Activated T-cell treated with anti-CD3 and anti-CD28 coated beads for 24 hours (primary cell): ENCODE data around the gene INHBE.
"Not testable (repeated sequence)": the region's sequence is repeated elsewhere in the genome, so short reads cannot be mapped to it uniquely, and the experiment has no call there.

Experiments used
- DNase-seq: peaks from one replicate; pipeline ENCODE4 v3.0.0-alpha.2; 2020; ENCODE audit warnings: low read depth

INHBE gene

GRCh38 chr12:57454566-57455373 is at the start of gene INHBE:
Gene INHBE, plus strand, starts transcription at chr12:57455307. Its CDS starts 230 bp downstream, at chr12:57455537.
- DNase-seq = no peak

- no peak for DNase-seq
Observed at GRCh38 chr12:57410534-57410933, 44.6 kb upstream of the INHBE start.

- DNase-seq = not testable (repeated sequence)
Observed at GRCh38 chr12:57414160-57414559, 40.9 kb upstream of the INHBE start.

- no peak for DNase-seq
Observed at GRCh38 chr12:57415088-57415487, 40.0 kb upstream of the INHBE start.

- DNase-seq = no peak
Observed at GRCh38 chr12:57416039-57416996, 38.8 kb upstream of the INHBE start.

GRCh38 chr12:57418255-57418654 is 36.9 kb upstream of the INHBE start:
- no peak for DNase-seq

GRCh38 chr12:57419495-57419894 is 35.6 kb upstream of the INHBE start:
- DNase-seq = no peak

- no peak for DNase-seq
Observed at GRCh38 chr12:57420482-57420881, 34.6 kb upstream of the INHBE start.

- DNase-seq = not testable (repeated sequence)
Observed at GRCh38 chr12:57426948-57427347, 28.2 kb upstream of the INHBE start.

GRCh38 chr12:57428965-57429364 is 26.1 kb upstream of the INHBE start:
- DNase-seq = no peak

GRCh38 chr12:57429473-57430111 is 25.5 kb upstream of the INHBE start:
- DNase-seq = no peak

- no peak for DNase-seq
Observed at GRCh38 chr12:57430112-57430930, 24.8 kb upstream of the INHBE start.

GRCh38 chr12:57430931-57431566 is 24.1 kb upstream of the INHBE start, which contains the start of gene R3HDM2:
Gene R3HDM2, minus strand, starts transcription at chr12:57431043. Its CDS starts 120,615 bp downstream, at chr12:57310428.
- DNase-seq = peak; percentile 95

- no peak for DNase-seq
Observed at GRCh38 chr12:57431654-57432188, 23.4 kb upstream of the INHBE start.

- DNase-seq = no peak
Observed at GRCh38 chr12:57433370-57433769, 21.7 kb upstream of the INHBE start.

- no peak for DNase-seq
Observed at GRCh38 chr12:57434517-57435223, 20.4 kb upstream of the INHBE start, which contains the start of gene INHBC. Gene INHBC, plus strand, starts transcription at chr12:57434784. Its CDS starts 103 bp downstream, at chr12:57434887.

GRCh38 chr12:57435293-57435692 is 19.8 kb upstream of the INHBE start:
- no peak for DNase-seq

GRCh38 chr12:57438400-57438799 is 16.7 kb upstream of the INHBE start:
- DNase-seq = no peak

GRCh38 chr12:57439762-57440266 is 15.3 kb upstream of the INHBE start:
- no peak for DNase-seq

GRCh38 chr12:57441393-57441792 is 13.7 kb upstream of the INHBE start:
- not testable (repeated sequence) for DNase-seq
